HepG2 (cell line): ENCODE results near the gene DARS2. TPM values are rescaled to one million over a fixed set of nuclear protein-coding genes. Genes with fewer than 3 reads are reported as not detected.
"Not testable (repeated sequence)": the region's sequence is repeated elsewhere in the genome, so short reads cannot be mapped to it uniquely, and the experiment has no call there.

Experiments used
- ATAC-seq: fragments of 200-7000 bp; cut with Tn5 transposase; 3 replicates; pipeline ENCODE4 v1.9.1; 2020; ENCODE audit warnings: mild to moderate bottlenecking, moderate library complexity
- BruUV-seq: library from RNA; stranded (reverse); fragments of 400-500 nt; replicated peaks from 2 replicates; lab custom pipeline; 2021; lab: Mats Ljungman, UMichigan
- CTCF ChIA-PET: fragments of 300-600 bp; formaldehyde crosslinking; extraction: SDS; loops from one replicate; lab custom pipeline; 2021; ENCODE audit warnings: low total read pairs, inconsistent platforms, low intra/inter-chr PET ratio; lab: Yijun Ruan, JAX
- POLR2A ChIA-PET: fragments of 350-600 bp; sonication (Branson Sonifier 250); formaldehyde crosslinking; loops from one replicate; lab custom pipeline; 2020; ENCODE audit warnings: antibody characterized with exemption, inconsistent platforms; lab: Yijun Ruan, JAX
- DNase-seq: peaks from one replicate; pipeline ENCODE4 v3.0.0-alpha.2; 2015; ENCODE audit warnings: low spot score
- FAIRE-seq: peaks from 3 replicates; lab custom pipeline; 2011; peaks lifted over from hg19 to GRCh38; lab: Jason Lieb, UNC
- H2AFZ ChIP-seq: one replicate; pipeline ENCODE4 v1.6.1; 2011; ENCODE audit warnings: low read length, inconsistent platforms
- H3K27ac ChIP-seq: fragments of 300-600 bp; 3 replicates; pipeline ENCODE4 v1.8.0; 2011; ENCODE audit warnings: mixed run types, mild to moderate bottlenecking, mixed read lengths, low read length, inconsistent platforms; ENCODE audit not compliant: insufficient read depth; ENCODE audit errors: extremely low read length
- H3K27me3 ChIP-seq, 2 experiments: fragments of 200-600 bp in 1 of 2; 2 replicates in 1 of 2; 3 replicates in 1 of 2; pipeline versions ENCODE4 v1.6.0 to v1.8.0; 2011; ENCODE audit warnings: low read length in 2 of 2, mild to moderate bottlenecking in 2 of 2, moderate library complexity in 2 of 2, inconsistent platforms in 1 of 2; ENCODE audit not compliant: insufficient read depth in 2 of 2, control insufficient read depth in 1 of 2
- H3K36me3 ChIP-seq, 2 experiments: fragments of 200-600 bp in 1 of 2; replicated peaks in 1 of 2; 2 replicates in 1 of 2; 3 replicates in 1 of 2; pipeline versions ENCODE4 v1.5.1 to v1.8.0; 2011; ENCODE audit warnings: low read length in 2 of 2, inconsistent platforms in 1 of 2; ENCODE audit not compliant: insufficient read depth in 2 of 2, control insufficient read depth in 1 of 2
- H3K4me1 ChIP-seq: 2 replicates; pipeline ENCODE4 v1.5.1; 2012; ENCODE audit warnings: low read length, inconsistent platforms; ENCODE audit not compliant: insufficient read depth
- H3K4me2 ChIP-seq: 2 replicates; pipeline ENCODE4 v1.6.0; 2011; ENCODE audit warnings: low read depth, low read length, inconsistent platforms
- H3K4me3 ChIP-seq, 3 experiments: fragments of 200-600 bp in 1 of 3; sonication (generic), shearing (Covaris generic) in 1 of 3; replicated peaks in 1 of 3; 2 replicates each; pipeline ENCODE4 v1.5.1; 2011 to 2016; ENCODE audit warnings: low read length in 3 of 3, inconsistent platforms in 2 of 3, low read depth in 2 of 3, mild to moderate bottlenecking in 2 of 3, control low read depth in 1 of 3, mixed read lengths in 1 of 3; ENCODE audit not compliant: insufficient read depth in 1 of 3
- H3K79me2 ChIP-seq: one replicate; pipeline ENCODE4 v1.6.1; 2011; ENCODE audit warnings: low read length, inconsistent platforms; ENCODE audit not compliant: insufficient read depth
- H3K9ac ChIP-seq: 2 replicates; pipeline ENCODE4 v1.6.0; 2011; ENCODE audit warnings: mild to moderate bottlenecking, low read depth, low read length, inconsistent platforms; ENCODE audit not compliant: insufficient read depth
- H3K9me3 ChIP-seq: 2 replicates; pipeline ENCODE4 v1.5.1; 2012; ENCODE audit warnings: mild to moderate bottlenecking, low read length
- H4K20me1 ChIP-seq: 2 replicates; pipeline ENCODE4 v1.6.0; 2011; ENCODE audit warnings: inconsistent platforms, mild to moderate bottlenecking, low read length, moderate library complexity; ENCODE audit not compliant: insufficient read depth
- AGO1 ChIP-seq: fragments of 200-400 bp; formaldehyde crosslinking; IDR thresholded peaks from 2 replicates; pipeline ENCODE4 v1.6.1; 2017; ENCODE audit warnings: mild to moderate bottlenecking, low read depth, low read length, moderate library complexity; ENCODE audit not compliant: poor library complexity, severe bottlenecking
- AGO2 ChIP-seq: fragments of 200-400 bp; formaldehyde crosslinking; optimal IDR thresholded peaks from 2 replicates; pipeline ENCODE3; 2017; ENCODE audit warnings: mild to moderate bottlenecking, low read depth, low read length, moderate library complexity
- CBX1 ChIP-seq: IDR thresholded peaks from one replicate; pipeline ENCODE4 v1.6.1; 2016; ENCODE audit warnings: antibody characterized with exemption, low read depth
- JUNB ChIP-seq: sonication (generic); formaldehyde crosslinking; IDR thresholded peaks from 2 replicates; pipeline ENCODE4 v1.8.0; 2022; ENCODE audit warnings: missing genetic modification reagents, mild to moderate bottlenecking, borderline replicate concordance
- KDM2A ChIP-seq: sonication (generic); formaldehyde crosslinking; IDR thresholded peaks from 2 replicates; pipeline ENCODE4 v1.4.0; 2020; ENCODE audit warnings: low read depth, missing genetic modification reagents, borderline replicate concordance
- MBD4 ChIP-seq: IDR thresholded peaks from 2 replicates; pipeline ENCODE4 v1.6.1; 2012; ENCODE audit warnings: low read length, inconsistent platforms, borderline replicate concordance
- NONO ChIP-seq, 2 experiments: fragments of 450-650 bp in 1 of 2; sonication (generic) in 1 of 2; formaldehyde crosslinking in 1 of 2; IDR thresholded peaks in 1 of 2; conservative IDR thresholded peaks in 1 of 2; 2 replicates each; pipeline versions ENCODE4 v1.6.1 to v1.8.0; 2017 to 2022; ENCODE audit warnings: mild to moderate bottlenecking in 1 of 2, missing genetic modification reagents in 1 of 2, moderate library complexity in 1 of 2
- POLR2A ChIP-seq, 2 experiments: IDR thresholded peaks; 2 replicates each; pipeline ENCODE4 v1.6.1; 2011; ENCODE audit warnings: low read depth in 2 of 2, low read length in 2 of 2, mild to moderate bottlenecking in 1 of 2, moderate library complexity in 1 of 2; ENCODE audit not compliant: insufficient read depth in 1 of 2
- POLR2AphosphoS2 ChIP-seq: IDR thresholded peaks from 2 replicates; pipeline ENCODE4 v1.6.1; 2011; ENCODE audit warnings: low read depth, low read length, improper control_type of control experiment
- POLR2G ChIP-seq: fragments of 200-400 bp; formaldehyde crosslinking; IDR thresholded peaks from 2 replicates; pipeline ENCODE4 v1.6.1; 2018; ENCODE audit warnings: mild to moderate bottlenecking, low read depth, low read length, moderate library complexity
- RBFOX2 ChIP-seq: fragments of 200-400 bp; formaldehyde crosslinking; IDR thresholded peaks from 2 replicates; pipeline ENCODE4 v1.6.1; 2017; ENCODE audit warnings: low read depth, mild to moderate bottlenecking, low read length
- RBM22 ChIP-seq: fragments of 200-400 bp; formaldehyde crosslinking; optimal IDR thresholded peaks from 2 replicates; pipeline ENCODE3; 2017; ENCODE audit warnings: mild to moderate bottlenecking, low read length, moderate library complexity
- SSRP1 ChIP-seq: IDR thresholded peaks from 2 replicates; pipeline ENCODE4 v1.6.1; 2016; ENCODE audit warnings: control low read depth
- ZGPAT ChIP-seq: IDR thresholded peaks from 2 replicates; pipeline ENCODE4 v1.6.1; 2016; ENCODE audit warnings: mild to moderate bottlenecking
- ZNF780A ChIP-seq: sonication (generic); formaldehyde crosslinking; IDR thresholded peaks from 2 replicates; pipeline ENCODE4 v1.8.0; 2022; ENCODE audit warnings: mild to moderate bottlenecking, missing genetic modification reagents, moderate library complexity
- WGBS: methylation state at CpG from one replicate; pipeline ENCODE4 v1.1.6; 2017; ENCODE audit warnings: low lambda C conversion rate; 5-methylcytosine and 5-hydroxymethylcytosine counted together
- in situ Hi-C: cut with HindIII; loops from 2 replicates; pipeline ENCODE4 v1.10.0; 2017; ENCODE audit warnings: low pct_unique_long_range_greater_than_20kb; ENCODE audit not compliant: extremely low pct_ligation_motif_present
- intact Hi-C: fragments of 100-400 bp; cut with micrococcal nuclease; formaldehyde crosslinking; loops from one replicate; pipeline ENCODE4 v1.10.0; 2022; ENCODE audit not compliant: unreplicated experiment
- polyA plus RNA-seq, 8 experiments: library from polyadenylated mRNA; depleted of rRNA in 3 of 8; stranded (reverse) in 7 of 8; unstranded in 1 of 8; fragments of >200 nt; fragmentation: Illumina TruSeq in 4 of 8; extraction: Trizol in 4 of 8; gene quantifications; 2 replicates each; pipeline versions ENCODE4 v1.2.1 to v1.2.3, GENCODE V29; 2011 to 2016; ENCODE audit warnings: low read depth in 4 of 8, missing spikeins in 1 of 8, mixed read lengths in 1 of 8; ENCODE audit not compliant: insufficient read depth in 1 of 8
- total RNA-seq, 5 experiments: library from RNA; depleted of rRNA; stranded (reverse); fragments of >200 nt; fragmentation: Illumina TruSeq; extraction: Trizol; gene quantifications; 2 replicates each; pipeline ENCODE4 v1.2.3, GENCODE V29; 2016; ENCODE audit warnings: low read depth in 1 of 5
- TF ChIP-seq, protein P1 (sequence below): sonication (generic); formaldehyde crosslinking; IDR thresholded peaks from 2 replicates; pipeline ENCODE4 v1.5.0; 2020; ENCODE audit warnings: mild to moderate bottlenecking, missing genetic modification reagents
- TF ChIP-seq, protein P2 (sequence below): sonication (generic); formaldehyde crosslinking; IDR thresholded peaks from 2 replicates; pipeline ENCODE4 v1.5.1; 2020; ENCODE audit warnings: missing genetic modification reagents, mild to moderate bottlenecking, borderline replicate concordance

The DARS2 gene
- total and polyA plus RNA-seq, 2 of the 13 experiments (the other 11 are each of a cell fraction or from before 2014, with no cell fraction given), result 17.6 to 27.7 TPM

- peak; percentile 18 for ATAC-seq
- peaks cover 19% of the 10 kb centered on the region for H3K79me2 ChIP-seq
- WGBS, result 85% methylated on average over 13 of the region's 13 CpGs
- H3K4me3 ChIP-seq; DNase-seq; intact Hi-C loops; BruUV-seq; H2AFZ ChIP-seq; H3K9ac ChIP-seq; CTCF ChIA-PET; FAIRE-seq; H3K27ac ChIP-seq; H3K9me3 ChIP-seq; H3K27me3 ChIP-seq; H3K4me2 ChIP-seq; TF ChIP-seq NONO (IDR thresholded peaks at IDR 0.05): not testable (repeated sequence)
- POLR2A ChIA-PET, result interaction anchor here (0.6 kb wide), 1 partner anchor 144 kb away, joined by 3 read pairs; no protein-coding TSS in a partner anchor
- H3K4me1 ChIP-seq, result peaks cover 26% of the 10 kb centered on the region
- H3K36me3 ChIP-seq, result peaks cover 5 to 43% of the 10 kb centered on the region in 2 experiments
- in situ Hi-C loops, result loop anchor here (10.0 kb wide), 1 partner anchor 213 kb away; no protein-coding TSS in a partner anchor
- H4K20me1 ChIP-seq, result peaks cover 38% of the 10 kb centered on the region
- TF ChIP-seq CBX1 (peak; percentile 40), POLR2G (peak; percentile 81), SSRP1 (CRISPR knock-in tag) (0 out of 2 replicates have a peak, but pooled peaks have one; percentile 39), AGO1 (peak; percentile 65), ZNF780A (CRISPR knock-in tag) (0 out of 2 replicates have a peak, but pooled peaks have one; percentile 39), MBD4 (peak; percentile 40), ZGPAT (peak; percentile 13; the same call in 1 of the 2 replicates), POLR2AphosphoS2 (0 out of 2 replicates have a peak, but pooled peaks have one; percentile 72), POLR2A (IDR thresholded peaks at IDR 0.05; ENCODE audit: insufficient read depth in 1 of 2, low read depth in 2 of 2, low read length in 2 of 2) (peak; percentile 50 to 56; a peak in 3 of 4 replicates), RBFOX2 (peak; percentile 61), AGO2 (peak; percentile 83), JUNB (CRISPR knock-in tag) (peak; percentile 60; the same call in 1 of the 2 replicates), KDM2A (peak; percentile 67; the same call in 1 of the 2 replicates), NONO (CRISPR knock-in tag; conservative IDR thresholded peaks at IDR 0.05) (peak; percentile 62), RBM22 (peak; percentile 37)
- TF ChIP-seq, protein P1, sequence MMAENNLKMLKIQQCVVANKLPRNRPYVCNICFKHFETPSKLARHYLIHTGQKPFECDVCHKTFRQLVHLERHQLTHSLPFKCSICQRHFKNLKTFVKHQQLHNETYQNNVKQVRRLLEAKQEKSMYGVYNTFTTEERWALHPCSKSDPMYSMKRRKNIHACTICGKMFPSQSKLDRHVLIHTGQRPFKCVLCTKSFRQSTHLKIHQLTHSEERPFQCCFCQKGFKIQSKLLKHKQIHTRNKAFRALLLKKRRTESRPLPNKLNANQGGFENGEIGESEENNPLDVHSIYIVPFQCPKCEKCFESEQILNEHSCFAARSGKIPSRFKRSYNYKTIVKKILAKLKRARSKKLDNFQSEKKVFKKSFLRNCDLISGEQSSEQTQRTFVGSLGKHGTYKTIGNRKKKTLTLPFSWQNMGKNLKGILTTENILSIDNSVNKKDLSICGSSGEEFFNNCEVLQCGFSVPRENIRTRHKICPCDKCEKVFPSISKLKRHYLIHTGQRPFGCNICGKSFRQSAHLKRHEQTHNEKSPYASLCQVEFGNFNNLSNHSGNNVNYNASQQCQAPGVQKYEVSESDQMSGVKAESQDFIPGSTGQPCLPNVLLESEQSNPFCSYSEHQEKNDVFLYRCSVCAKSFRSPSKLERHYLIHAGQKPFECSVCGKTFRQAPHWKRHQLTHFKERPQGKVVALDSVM, result peak; percentile 27; the same call in 1 of the 2 replicates
- TF ChIP-seq, protein P2, sequence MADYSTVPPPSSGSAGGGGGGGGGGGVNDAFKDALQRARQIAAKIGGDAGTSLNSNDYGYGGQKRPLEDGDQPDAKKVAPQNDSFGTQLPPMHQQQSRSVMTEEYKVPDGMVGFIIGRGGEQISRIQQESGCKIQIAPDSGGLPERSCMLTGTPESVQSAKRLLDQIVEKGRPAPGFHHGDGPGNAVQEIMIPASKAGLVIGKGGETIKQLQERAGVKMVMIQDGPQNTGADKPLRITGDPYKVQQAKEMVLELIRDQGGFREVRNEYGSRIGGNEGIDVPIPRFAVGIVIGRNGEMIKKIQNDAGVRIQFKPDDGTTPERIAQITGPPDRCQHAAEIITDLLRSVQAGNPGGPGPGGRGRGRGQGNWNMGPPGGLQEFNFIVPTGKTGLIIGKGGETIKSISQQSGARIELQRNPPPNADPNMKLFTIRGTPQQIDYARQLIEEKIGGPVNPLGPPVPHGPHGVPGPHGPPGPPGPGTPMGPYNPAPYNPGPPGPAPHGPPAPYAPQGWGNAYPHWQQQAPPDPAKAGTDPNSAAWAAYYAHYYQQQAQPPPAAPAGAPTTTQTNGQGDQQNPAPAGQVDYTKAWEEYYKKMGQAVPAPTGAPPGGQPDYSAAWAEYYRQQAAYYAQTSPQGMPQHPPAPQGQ, result 0 out of 2 replicates have a peak, but pooled peaks have one; percentile 22
These were observed 37.8 kb downstream of the DARS2 start for GRCh38 chr1:173862146-173862768.
